GM19467 (cell line): Measurements from ENCODE around the gene ARID3C.
A peak's percentile ranks its signal among the peaks of the same experiment; 100 is the strongest.

Experiments
- ATAC-seq: cut with Tn5 transposase; IDR thresholded peaks from one replicate; pipeline ENCODE4 v1.9.1; 2021; ENCODE audit warnings: mild to moderate bottlenecking, moderate library complexity; ENCODE audit not compliant: unreplicated experiment

The ARID3C gene

GRCh38 chr9:34630402-34631154 is 1.7 kb upstream of the ARID3C start:
- no peak for ATAC-seq

- ATAC-seq, result no peak
Observed at GRCh38 chr9:34629491-34629808, 584 bp upstream of the ARID3C start.

- ATAC-seq, result no peak
Observed at GRCh38 chr9:34627716-34628655, 880 bp downstream of the ARID3C start.

- ATAC-seq, result no peak
Observed at GRCh38 chr9:34625186-34625486, 3.7 kb downstream of the ARID3C start.

- ATAC-seq, result no peak
Observed at GRCh38 chr9:34624475-34625185, 4.2 kb downstream of the ARID3C start.

- ATAC-seq, result no peak
Observed at GRCh38 chr9:34623374-34624235, 5.3 kb downstream of the ARID3C start.

GRCh38 chr9:34620061-34620994 is 8.5 kb downstream of the ARID3C start, which contains the start of gene DCTN3:
DCTN3 (minus strand) TSS chr9:34620495; CDS start chr9:34620464, 31 bp downstream.
- peak; percentile 97 for ATAC-seq

GRCh38 chr9:34615132-34615531 is 13.7 kb downstream of the ARID3C start:
- ATAC-seq, result no peak

GRCh38 chr9:34612788-34613390 is 16.0 kb downstream of the ARID3C start:
- ATAC-seq, result no peak

- ATAC-seq, result peak; percentile 81
Observed at GRCh38 chr9:34611811-34612787, 16.8 kb downstream of the ARID3C start, which contains the start of gene RPP25L. RPP25L (minus strand) TSS chr9:34612097; CDS start chr9:34611296, 801 bp downstream.

GRCh38 chr9:34611251-34611810 is 17.5 kb downstream of the ARID3C start:
- ATAC-seq, result no peak

- no peak for ATAC-seq
Observed at GRCh38 chr9:34610434-34611206, 18.2 kb downstream of the ARID3C start.

GRCh38 chr9:34607331-34607730 is 21.5 kb downstream of the ARID3C start:
- no peak for ATAC-seq

GRCh38 chr9:34606905-34607304 is 22.0 kb downstream of the ARID3C start:
- ATAC-seq, result no peak

GRCh38 chr9:34606190-34606589 is 22.7 kb downstream of the ARID3C start:
- ATAC-seq, result no peak

GRCh38 chr9:34603610-34604231 is 25.1 kb downstream of the ARID3C start:
- ATAC-seq, result no peak
